HUES64 (cell line): Measurements from ENCODE around the gene ITPRIP. TPM values are rescaled to one million over a fixed set of nuclear protein-coding genes. Genes with fewer than 3 reads are reported as not detected.

ENCODE experiments used
- H3K27ac ChIP-seq: 2 replicates; pipeline ENCODE4 v1.7.0; 2013; ENCODE audit warnings: low read depth, low read length, inconsistent platforms
- H3K27me3 ChIP-seq: 2 replicates; pipeline ENCODE4 v1.6.1; 2013; ENCODE audit warnings: mild to moderate bottlenecking, low read length; ENCODE audit not compliant: insufficient read depth
- H3K36me3 ChIP-seq: 2 replicates; pipeline ENCODE4 v1.6.1; 2013; ENCODE audit warnings: mild to moderate bottlenecking, low read length; ENCODE audit not compliant: insufficient read depth
- H3K4me1 ChIP-seq: 2 replicates; pipeline ENCODE4 v1.6.1; 2013; ENCODE audit warnings: mild to moderate bottlenecking, low read length, moderate library complexity; ENCODE audit not compliant: insufficient read depth
- H3K4me3 ChIP-seq: 2 replicates; pipeline ENCODE4 v1.5.1; 2013; ENCODE audit warnings: mild to moderate bottlenecking, low read length, moderate library complexity
- H3K9ac ChIP-seq: 2 replicates; pipeline ENCODE4 v1.6.1; 2013; ENCODE audit warnings: mild to moderate bottlenecking, low read depth, low read length
- H3K9me3 ChIP-seq: 2 replicates; pipeline ENCODE4 v1.6.1; 2013; ENCODE audit warnings: low read depth, low read length; ENCODE audit not compliant: insufficient read depth
- WGBS: fragments of 150-250, 120-280 bp; methylation state at CpG from one replicate; pipeline ENCODE4 v1.1.7; 2013; ENCODE audit warnings: missing lambda C conversion rate; 5-methylcytosine and 5-hydroxymethylcytosine counted together
- polyA plus RNA-seq, 2 experiments: library from polyadenylated mRNA; stranded (reverse); fragments of 50-300 nt; gene quantifications; one replicate each; pipeline ENCODE4 v1.2.3, GENCODE V29; 2013

Gene ITPRIP
- 13.1 TPM for polyA plus RNA-seq (2013, experiment 1 of 2)
- polyA plus RNA-seq (2013, experiment 2 of 2): 11.5 TPM

- no peaks in the 10 kb centered on the region for H3K9me3 ChIP-seq
- peaks cover 18% of the 10 kb centered on the region; the same call in 1 of the 2 replicates for H3K27me3 ChIP-seq
- H3K9ac ChIP-seq: peak within 1 kb of the TSS; percentile 91
- peak within 1 kb of the TSS; percentile 96 for H3K27ac ChIP-seq
- peaks cover 45% of the 10 kb centered on the region for H3K4me1 ChIP-seq
- H3K36me3 ChIP-seq: no peaks in the 10 kb centered on the region
- under 1% methylated on average over 70 of the region's 70 CpGs for WGBS
- H3K4me3 ChIP-seq: peak within 1 kb of the TSS; percentile 91
Observed at GRCh38 chr10:104337985-104338735, at the start of gene ITPRIP. Gene ITPRIP (minus strand): TSS chr10:104338465. CDS start chr10:104316051, 22,414 bp downstream.

- Histone ChIP-seq H3K27me3 (no peaks in the 10 kb centered on the region), H3K36me3 (no peaks in the 10 kb centered on the region), H3K27ac (no peak overlapping the region), H3K4me1 (0 out of 2 replicates have a peak, but pooled peaks cover 4% of the 10 kb centered on the region), H3K9me3 (no peaks in the 10 kb centered on the region), H3K4me3 (no peak overlapping the region), H3K9ac (no peak overlapping the region)
- WGBS: 90% methylated on average over 6 of the region's 6 CpGs
Observed at GRCh38 chr10:104387130-104387888, 49.0 kb upstream of the ITPRIP start.

- Histone ChIP-seq H3K4me3 (no peak overlapping the region), H3K36me3 (no peaks in the 10 kb centered on the region), H3K27me3 (no peaks in the 10 kb centered on the region), H3K4me1 (peaks cover 17% of the 10 kb centered on the region), H3K9me3 (no peaks in the 10 kb centered on the region), H3K27ac (no peak overlapping the region), H3K9ac (no peak overlapping the region)
- 91% methylated on average over 4 of the region's 4 CpGs for WGBS
Observed at GRCh38 chr10:104380336-104380735, 42.1 kb upstream of the ITPRIP start.

- Histone ChIP-seq H3K27me3 (no peaks in the 10 kb centered on the region), H3K9me3 (peaks cover under 1% of the 10 kb centered on the region; the same call in 1 of the 2 replicates), H3K36me3 (no peaks in the 10 kb centered on the region), H3K4me3 (no peak overlapping the region), H3K27ac (no peak overlapping the region), H3K4me1 (peaks cover 17% of the 10 kb centered on the region), H3K9ac (no peak overlapping the region)
- WGBS: 73% methylated on average over 3 of the region's 4 CpGs
Observed at GRCh38 chr10:104376784-104377300, 38.6 kb upstream of the ITPRIP start.

GRCh38 chr10:104374591-104374990, 36.3 kb upstream of the ITPRIP start:
- 75% methylated on average over 1 of the region's 1 CpG for WGBS

GRCh38 chr10:104371753-104372152, 33.5 kb upstream of the ITPRIP start:
- peaks cover 7% of the 10 kb centered on the region; the same call in 1 of the 2 replicates for H3K9me3 ChIP-seq
- no peaks in the 10 kb centered on the region for H3K27me3 ChIP-seq
- no peaks in the 10 kb centered on the region for H3K36me3 ChIP-seq
- no peak overlapping the region for H3K27ac ChIP-seq
- H3K9ac ChIP-seq: no peak overlapping the region
- H3K4me3 ChIP-seq: no peak overlapping the region
- H3K4me1 ChIP-seq: peaks cover 15% of the 10 kb centered on the region
- 93% methylated on average over 5 of the region's 6 CpGs for WGBS

More at GRCh38 chr10:104374591-104374990, 36.3 kb upstream of the ITPRIP start:
- H3K27me3 ChIP-seq: no peaks in the 10 kb centered on the region
- H3K27ac ChIP-seq: no peak overlapping the region
- no peak overlapping the region for H3K4me3 ChIP-seq
- H3K36me3 ChIP-seq: no peaks in the 10 kb centered on the region
- H3K9me3 ChIP-seq: peaks cover 7% of the 10 kb centered on the region; the same call in 1 of the 2 replicates
- H3K4me1 ChIP-seq: peaks cover 17% of the 10 kb centered on the region
- no peak overlapping the region for H3K9ac ChIP-seq

GRCh38 chr10:104368381-104368780, 30.1 kb upstream of the ITPRIP start:
- no peaks in the 10 kb centered on the region for H3K36me3 ChIP-seq
- WGBS: 74% methylated on average over 2 of the region's 2 CpGs
- H3K4me3 ChIP-seq: no peak overlapping the region
- H3K9ac ChIP-seq: no peak overlapping the region
- H3K9me3 ChIP-seq: peaks cover 12% of the 10 kb centered on the region; the same call in 1 of the 2 replicates
- no peak overlapping the region for H3K27ac ChIP-seq
- H3K27me3 ChIP-seq: no peaks in the 10 kb centered on the region
- H3K4me1 ChIP-seq: peaks cover 11% of the 10 kb centered on the region; the same call in 1 of the 2 replicates

- no peaks in the 10 kb centered on the region for H3K36me3 ChIP-seq
- no peaks in the 10 kb centered on the region for H3K27me3 ChIP-seq
- no peak overlapping the region for H3K4me3 ChIP-seq
- H3K9me3 ChIP-seq: peaks cover 12% of the 10 kb centered on the region; the same call in 1 of the 2 replicates
- H3K4me1 ChIP-seq: peaks cover 11% of the 10 kb centered on the region; the same call in 1 of the 2 replicates
- no peak overlapping the region for H3K27ac ChIP-seq
- 84% methylated on average over 8 of the region's 8 CpGs for WGBS
- H3K9ac ChIP-seq: no peak overlapping the region
Observed at GRCh38 chr10:104367904-104368303, 29.6 kb upstream of the ITPRIP start.

- Histone ChIP-seq H3K4me1 (no peaks in the 10 kb centered on the region), H3K9ac (no peak overlapping the region), H3K4me3 (no peak overlapping the region), H3K27me3 (peaks cover 9% of the 10 kb centered on the region), H3K9me3 (peaks cover 4% of the 10 kb centered on the region; the same call in 1 of the 2 replicates), H3K36me3 (no peaks in the 10 kb centered on the region), H3K27ac (no peak overlapping the region)
- WGBS: 92% methylated on average over 2 of the region's 2 CpGs
Observed at GRCh38 chr10:104359811-104360210, 21.5 kb upstream of the ITPRIP start.

- Histone ChIP-seq H3K9me3 (no peaks in the 10 kb centered on the region), H3K9ac (no peak within 1 kb of the TSS; the same call in 1 of the 2 replicates), H3K4me1 (peaks cover 10% of the 10 kb centered on the region), H3K36me3 (no peaks in the 10 kb centered on the region), H3K4me3 (peak within 1 kb of the TSS; percentile 48), H3K27ac (no peak within 1 kb of the TSS), H3K27me3 (peaks cover 23% of the 10 kb centered on the region)
- 20% methylated on average over 43 of the region's 43 CpGs for WGBS
Observed at GRCh38 chr10:104353325-104354048, 15.2 kb upstream of the ITPRIP start, which contains the start of gene CFAP58. Gene CFAP58 (plus strand): TSS chr10:104353833. CDS start chr10:104353898, 65 bp downstream.
